Osteoblast (primary cell): ENCODE data around the gene PHACTR2. TPM values are rescaled to one million over a fixed set of nuclear protein-coding genes. Genes with fewer than 3 reads are reported as not detected.

Experiments used
- DNase-seq: peaks from one replicate; pipeline ENCODE4 v3.0.0; 2011; ENCODE audit warnings: low spot score, mixed read lengths; ENCODE audit not compliant: insufficient read length; ENCODE audit errors: missing footprints
- H2AFZ ChIP-seq: 2 replicates; pipeline ENCODE4 v1.6.0; 2011; ENCODE audit warnings: mild to moderate bottlenecking, low read length
- H3K27ac ChIP-seq: 2 replicates; pipeline ENCODE4 v1.5.1; 2011; ENCODE audit warnings: mild to moderate bottlenecking, low read depth, low read length, moderate library complexity
- H3K27me3 ChIP-seq: 2 replicates; pipeline ENCODE4 v1.6.0; 2012; ENCODE audit warnings: mild to moderate bottlenecking, control low read depth, inconsistent platforms, low read length, moderate library complexity; ENCODE audit not compliant: insufficient read depth
- H3K36me3 ChIP-seq: 2 replicates; pipeline ENCODE4 v1.5.1; 2011; ENCODE audit warnings: mild to moderate bottlenecking, low read length, control low read depth, moderate library complexity; ENCODE audit not compliant: insufficient read depth
- H3K4me1 ChIP-seq: 2 replicates; pipeline ENCODE4 v1.5.1; 2011; ENCODE audit warnings: mild to moderate bottlenecking, low read length, control low read depth, moderate library complexity; ENCODE audit not compliant: insufficient read depth
- H3K4me2 ChIP-seq: 2 replicates; pipeline ENCODE4 v1.6.0; 2011; ENCODE audit warnings: mild to moderate bottlenecking, low read length; ENCODE audit not compliant: insufficient read depth
- H3K4me3 ChIP-seq: fragments of 200-600 bp; sonication (generic); 3 replicates; pipeline ENCODE4 v1.5.1; 2012; ENCODE audit warnings: mild to moderate bottlenecking, low read length, inconsistent platforms; ENCODE audit not compliant: insufficient read depth
- H3K79me2 ChIP-seq: 2 replicates; pipeline ENCODE4 v1.6.0; 2012; ENCODE audit warnings: mild to moderate bottlenecking, low read length, control low read depth, inconsistent platforms; ENCODE audit not compliant: insufficient read depth
- H3K9me3 ChIP-seq: 2 replicates; pipeline ENCODE4 v1.5.1; 2011; ENCODE audit warnings: low read depth, low read length, control low read depth
- H4K20me1 ChIP-seq: 2 replicates; pipeline ENCODE4 v1.6.0; 2012; ENCODE audit warnings: mild to moderate bottlenecking, low read length, control low read depth; ENCODE audit not compliant: insufficient read depth
- CTCF ChIP-seq: IDR thresholded peaks from 2 replicates; pipeline ENCODE4 v1.5.1; 2011; ENCODE audit warnings: mild to moderate bottlenecking, low read depth, low read length, moderate library complexity; ENCODE audit errors: extremely low read depth
- total RNA-seq: library from RNA; depleted of rRNA; stranded (reverse); fragments of >200 nt; gene quantifications from 2 replicates; pipeline ENCODE4 v1.2.3, GENCODE V29; 2012

Gene PHACTR2
- total RNA-seq, 1 donor = 71.7 TPM

DNA sequence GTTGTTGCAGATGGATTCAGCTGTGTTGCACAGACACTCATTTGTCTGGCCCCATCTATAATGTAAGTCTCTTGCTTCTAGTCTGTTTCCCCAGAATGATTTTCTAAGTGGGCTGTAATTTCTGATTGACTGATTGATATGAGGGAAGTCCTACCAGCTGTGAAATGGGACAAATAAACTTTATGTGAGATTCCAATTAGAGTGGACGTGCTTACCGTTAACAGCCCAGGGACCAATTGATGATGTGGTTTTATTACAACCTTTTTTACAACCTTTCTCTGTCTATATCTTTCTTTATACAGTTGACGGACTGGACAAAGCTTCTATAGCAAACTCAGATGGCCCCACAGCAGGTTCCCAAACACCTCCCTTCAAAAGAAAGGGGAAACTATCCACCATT lies 33.9 kb downstream of the PHACTR2 start:
- DNase-seq = no peak
- Histone ChIP-seq H3K4me2 (no peak overlapping the region), H3K9me3 (no peaks in the 10 kb centered on the region), H4K20me1 (peaks cover 3% of the 10 kb centered on the region), H3K36me3 (no peaks in the 10 kb centered on the region), H3K4me1 (no peaks in the 10 kb centered on the region), H2AFZ (no peak overlapping the region), H3K27me3 (no peaks in the 10 kb centered on the region), H3K79me2 (peaks cover 58% of the 10 kb centered on the region), H3K4me3 (no peak overlapping the region), H3K27ac (no peak overlapping the region)
- TF ChIP-seq CTCF = no peak

GRCh38 chr6:143718472-143718871 lies 40.7 kb downstream of the PHACTR2 start:
- no peaks in the 10 kb centered on the region for H3K9me3 ChIP-seq
- H3K36me3 ChIP-seq = no peaks in the 10 kb centered on the region
- no peaks in the 10 kb centered on the region for H4K20me1 ChIP-seq
- H3K79me2 ChIP-seq = peaks cover 13% of the 10 kb centered on the region
- no peak overlapping the region for H3K4me3 ChIP-seq
- no peak for TF ChIP-seq CTCF
- H3K4me2 ChIP-seq = no peak overlapping the region
- DNase-seq = no peak
- no peaks in the 10 kb centered on the region for H3K4me1 ChIP-seq
- H3K27ac ChIP-seq = no peak overlapping the region
- no peak overlapping the region for H2AFZ ChIP-seq
- no peaks in the 10 kb centered on the region for H3K27me3 ChIP-seq

DNA sequence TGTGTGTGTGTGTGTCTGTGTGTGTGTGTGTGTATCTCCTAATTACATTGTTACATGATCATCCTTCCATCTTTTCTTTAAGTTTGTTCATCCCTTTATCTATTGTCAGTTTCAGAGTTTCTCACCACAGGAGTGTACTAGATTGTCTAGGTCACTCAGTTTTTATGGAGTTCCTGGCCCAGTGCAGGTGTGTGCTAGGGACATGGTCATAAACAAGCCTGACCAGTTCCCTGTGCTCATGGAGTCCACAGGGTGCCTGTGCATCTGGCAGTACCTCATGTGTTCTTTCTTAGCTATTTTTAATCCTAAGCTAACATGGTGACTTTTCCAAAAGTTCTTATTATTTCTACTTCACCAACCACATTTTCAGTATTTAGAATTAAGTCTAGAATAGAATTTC lies 43.9 kb downstream of the PHACTR2 start:
- no peak overlapping the region for H2AFZ ChIP-seq

GRCh38 chr6:143724876-143725275 lies 47.1 kb downstream of the PHACTR2 start:
- no peak overlapping the region for H2AFZ ChIP-seq
- no peaks in the 10 kb centered on the region for H3K27me3 ChIP-seq
- H3K36me3 ChIP-seq = no peaks in the 10 kb centered on the region
- H3K4me3 ChIP-seq = no peak overlapping the region
- peaks cover 9% of the 10 kb centered on the region for H3K79me2 ChIP-seq
- H3K9me3 ChIP-seq = no peaks in the 10 kb centered on the region
- peak; percentile 32 for DNase-seq
- no peak overlapping the region for H3K27ac ChIP-seq
- no peak for TF ChIP-seq CTCF
- no peaks in the 10 kb centered on the region for H4K20me1 ChIP-seq
- H3K4me1 ChIP-seq = no peaks in the 10 kb centered on the region
- no peak overlapping the region for H3K4me2 ChIP-seq

More for the DNA sequence above, 43.9 kb downstream of the PHACTR2 start:
- TF ChIP-seq CTCF = no peak
- Histone ChIP-seq H4K20me1 (no peaks in the 10 kb centered on the region), H3K4me3 (no peak overlapping the region), H3K4me2 (no peak overlapping the region), H3K9me3 (no peaks in the 10 kb centered on the region), H3K27ac (no peak overlapping the region), H3K27me3 (no peaks in the 10 kb centered on the region), H3K79me2 (peaks cover 9% of the 10 kb centered on the region), H3K4me1 (no peaks in the 10 kb centered on the region), H3K36me3 (no peaks in the 10 kb centered on the region)
- no peak for DNase-seq
